K562 (cell line): ENCODE measurements around the gene C19orf12. TPM values are rescaled to one million over a fixed set of nuclear protein-coding genes. Genes with fewer than 3 reads are reported as not detected.
A peak's percentile ranks its signal among the peaks of the same experiment; 100 is the strongest.

Experiments
- CBX5 ChIP-seq: IDR thresholded peaks from 2 replicates; pipeline ENCODE4 v1.6.1; 2014; ENCODE audit warnings: low read depth, borderline replicate concordance
- DACH1 ChIP-seq: fragments of 450-650 bp; IDR thresholded peaks from 2 replicates; pipeline ENCODE4 v1.6.1; 2018; ENCODE audit not compliant: partially characterized antibody
- EP300 ChIP-seq: IDR thresholded peaks from 2 replicates; pipeline ENCODE4 v1.6.1; 2012; ENCODE audit warnings: low read length, improper control_type of control experiment
- FOXK1 ChIP-seq: sonication (generic); formaldehyde crosslinking; IDR thresholded peaks from 2 replicates; pipeline ENCODE4 v1.8.0; 2022; ENCODE audit warnings: missing genetic modification reagents, mild to moderate bottlenecking, borderline replicate concordance
- HMGN3 ChIP-seq: IDR thresholded peaks from 2 replicates; pipeline ENCODE4 v1.6.1; 2011; ENCODE audit warnings: borderline replicate concordance, low read depth, mild to moderate bottlenecking, mixed read lengths, low read length; ENCODE audit not compliant: insufficient read length; ENCODE audit errors: extremely low read depth
- KLF6 ChIP-seq: fragments of 250-450 bp; sonication (Bioruptor Pico); IDR thresholded peaks from 2 replicates; pipeline ENCODE4 v1.4.0; 2020; ENCODE audit warnings: mild to moderate bottlenecking, moderate library complexity, borderline replicate concordance
- MTA1 ChIP-seq: fragments of 450-650 bp; IDR thresholded peaks from 2 replicates; pipeline ENCODE4 v1.6.1; 2017; ENCODE audit warnings: borderline replicate concordance
- NFYB ChIP-seq: IDR thresholded peaks from 2 replicates; pipeline ENCODE4 v1.6.1; 2011; ENCODE audit warnings: mild to moderate bottlenecking, moderate library complexity; ENCODE audit not compliant: insufficient read length; ENCODE audit errors: extremely low read depth
- NR2C2 ChIP-seq, 2 experiments: fragments of 200-800 bp in 1 of 2; sonication (Bioruptor generic) in 1 of 2; sonication (generic) in 1 of 2; formaldehyde crosslinking in 1 of 2; IDR thresholded peaks; 2 replicates each; pipeline versions ENCODE4 v1.6.1 to v1.8.0; 2016 to 2022; ENCODE audit warnings: mild to moderate bottlenecking in 1 of 2, missing compliant biosample characterization in 1 of 2, missing genetic modification characterization in 1 of 2, missing genetic modification reagents in 1 of 2
- POLR3G ChIP-seq: IDR thresholded peaks from 2 replicates; pipeline ENCODE4 v1.6.1; 2011; ENCODE audit not compliant: insufficient read length, insufficient replicate concordance; ENCODE audit errors: extremely low read depth
- PRMT5 ChIP-seq: sonication (generic); formaldehyde crosslinking; IDR thresholded peaks from 2 replicates; pipeline ENCODE4 v1.5.0; 2020; ENCODE audit warnings: missing genetic modification reagents
- SMARCB1 ChIP-seq: IDR thresholded peaks from 2 replicates; pipeline ENCODE4 v1.6.1; 2011; ENCODE audit warnings: improper control_type of control experiment, low read depth; ENCODE audit not compliant: insufficient read length
- TAL1 ChIP-seq: fragments of 450-650 bp; IDR thresholded peaks from 2 replicates; pipeline ENCODE4 v1.6.1; 2016; ENCODE audit warnings: mild to moderate bottlenecking
- TBL1XR1 ChIP-seq, 2 experiments: IDR thresholded peaks; 2 replicates each; pipeline ENCODE4 v1.6.1; 2012; ENCODE audit warnings: improper control_type of control experiment in 2 of 2, low read length in 2 of 2, mild to moderate bottlenecking in 1 of 2
- ZNF146 ChIP-seq: IDR thresholded peaks from one replicate; pipeline ENCODE4 v1.6.1; 2018; ENCODE audit warnings: missing compliant biosample characterization; ENCODE audit not compliant: unreplicated experiment
- ZNF212 ChIP-seq: fragments of 450-650 bp; formaldehyde crosslinking; IDR thresholded peaks from 2 replicates; pipeline ENCODE4 v1.4.0; 2020; ENCODE audit warnings: mild to moderate bottlenecking
- ZNF584 ChIP-seq: fragments of 200-800 bp; sonication (Bioruptor generic); IDR thresholded peaks from 2 replicates; pipeline ENCODE4 v1.6.1; 2016; ENCODE audit warnings: low read depth, mild to moderate bottlenecking, missing genetic modification characterization, missing compliant biosample characterization
- ZNF778 ChIP-seq: fragments of 450-650 bp; formaldehyde crosslinking; IDR thresholded peaks from 2 replicates; pipeline ENCODE4 v1.4.0; 2020; ENCODE audit warnings: mild to moderate bottlenecking, moderate library complexity
- polyA plus RNA-seq, 8 experiments: library from polyadenylated mRNA; depleted of rRNA in 4 of 8; stranded (reverse) in 5 of 8; unstranded in 3 of 8; fragments of >200 nt; fragmentation: Nextera tagmentation in 2 of 8; fragmentation: Illumina TruSeq in 1 of 8; extraction: Ambion mirVana in 2 of 8; extraction: Trizol in 1 of 8; gene quantifications; 2 replicates each; pipeline versions ENCODE4 v1.2.1 to v1.2.3, GENCODE V29; 2011 to 2014; ENCODE audit warnings: inconsistent platforms in 1 of 8, missing spikeins in 1 of 8
- total RNA-seq, 7 experiments: library from RNA; depleted of rRNA in 6 of 7; stranded (reverse); fragments of >200 nt in 6 of 7; fragmentation: Illumina TruSeq in 2 of 7; extraction: Trizol in 2 of 7; gene quantifications; 2 replicates each; pipeline versions ENCODE4 v1.2.1 to v1.2.3, GENCODE V29; 2011 to 2021; ENCODE audit warnings: low replicate concordance in 1 of 7
- TF ChIP-seq, protein P1 (sequence below): fragments of 200-800 bp; sonication (Bioruptor generic); IDR thresholded peaks from 2 replicates; pipeline ENCODE4 v1.6.1; 2017; ENCODE audit warnings: missing genetic modification characterization, missing compliant biosample characterization
- TF ChIP-seq, protein P2 (sequence below): fragments of 250-450 bp; sonication (Bioruptor Pico); IDR thresholded peaks from 2 replicates; pipeline ENCODE4 v1.8.0; 2022; ENCODE audit warnings: moderate library complexity, mild to moderate bottlenecking, inconsistent platforms
- TF ChIP-seq, protein P3 (sequence below), 3 experiments: IDR thresholded peaks in 2 of 3; conservative IDR thresholded peaks in 1 of 3; 2 replicates each; pipeline ENCODE4 v1.5.1; 2011 to 2012; ENCODE audit warnings: low read length in 3 of 3, mild to moderate bottlenecking in 3 of 3, control low read depth in 2 of 3, improper control_type of control experiment in 1 of 3, inconsistent platforms in 1 of 3, low read depth in 1 of 3, mixed read lengths in 1 of 3, moderate library complexity in 1 of 3; ENCODE audit not compliant: insufficient read depth in 2 of 3
- TF ChIP-seq, protein P4 (sequence below): fragments of 450-650 bp; IDR thresholded peaks from 2 replicates; pipeline ENCODE4 v1.6.1; 2016; ENCODE audit warnings: low read depth, mild to moderate bottlenecking, moderate library complexity

The C19orf12 gene
- total and polyA plus RNA-seq, 9 of the 15 experiments (the other 6 are each of a cell fraction or from before 2014, with no cell fraction given) = 1.9 to 14.5 (median 10.2) TPM

DNA sequence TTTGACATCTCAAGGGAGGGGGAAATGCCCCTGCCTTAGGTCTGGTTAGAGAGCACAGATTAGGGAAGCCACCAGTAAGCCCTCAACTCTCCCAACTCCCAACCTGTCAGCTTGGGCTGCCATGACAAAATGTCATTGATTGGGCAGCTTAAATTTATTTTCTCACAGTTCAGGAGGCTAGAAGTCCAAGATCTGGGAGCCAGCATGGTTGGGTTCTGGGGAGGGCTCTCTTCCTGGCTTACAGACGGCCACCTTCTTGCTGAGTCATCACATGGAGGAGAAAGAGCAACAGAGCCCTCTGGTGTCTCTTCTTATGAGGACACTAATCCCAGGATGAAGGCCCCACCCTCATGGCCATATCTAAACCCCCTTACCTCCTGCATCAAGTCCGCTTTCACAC, 24.2 kb downstream of the C19orf12 start (continued):
- TF ChIP-seq ZNF778 (CRISPR knock-in tag) (no peak), NFYB (no peak), EP300 (peak; percentile 57; the same call in 1 of the 2 replicates), KLF6 (CRISPR knock-in tag) (peak; percentile 69; the same call in 1 of the 2 replicates), ZNF212 (CRISPR knock-in tag) (no peak), HMGN3 (no peak), MTA1 (peak; percentile 66; the same call in 1 of the 2 replicates), DACH1 (no peak), ZNF146 (CRISPR knock-in tag) (no peak), SMARCB1 (no peak), PRMT5 (CRISPR knock-in tag) (no peak), TBL1XR1 (IDR thresholded peaks at IDR 0.05; ENCODE audit: low read length in 2 of 2) (peak in 1 of 2 experiments; percentile 60; a peak in 1 of 4 replicates), NR2C2 (CRISPR knock-in tag; IDR thresholded peaks at IDR 0.05) (no peak), NR2C2 (tag; IDR thresholded peaks at IDR 0.05) (0 out of 2 replicates have a peak, but pooled peaks have one; percentile 32), ZNF584 (CRISPR knock-in tag) (peak; percentile 46; the same call in 1 of the 2 replicates), POLR3G (no peak), TAL1 (0 out of 2 replicates have a peak, but pooled peaks have one; percentile 8), CBX5 (peak; percentile 81; the same call in 1 of the 2 replicates), FOXK1 (CRISPR knock-in tag) (no peak)
- TF ChIP-seq, protein P1, sequence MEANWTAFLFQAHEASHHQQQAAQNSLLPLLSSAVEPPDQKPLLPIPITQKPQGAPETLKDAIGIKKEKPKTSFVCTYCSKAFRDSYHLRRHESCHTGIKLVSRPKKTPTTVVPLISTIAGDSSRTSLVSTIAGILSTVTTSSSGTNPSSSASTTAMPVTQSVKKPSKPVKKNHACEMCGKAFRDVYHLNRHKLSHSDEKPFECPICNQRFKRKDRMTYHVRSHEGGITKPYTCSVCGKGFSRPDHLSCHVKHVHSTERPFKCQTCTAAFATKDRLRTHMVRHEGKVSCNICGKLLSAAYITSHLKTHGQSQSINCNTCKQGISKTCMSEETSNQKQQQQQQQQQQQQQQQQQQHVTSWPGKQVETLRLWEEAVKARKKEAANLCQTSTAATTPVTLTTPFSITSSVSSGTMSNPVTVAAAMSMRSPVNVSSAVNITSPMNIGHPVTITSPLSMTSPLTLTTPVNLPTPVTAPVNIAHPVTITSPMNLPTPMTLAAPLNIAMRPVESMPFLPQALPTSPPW (CRISPR knock-in tag) = peak; percentile 74
- TF ChIP-seq, protein P2, sequence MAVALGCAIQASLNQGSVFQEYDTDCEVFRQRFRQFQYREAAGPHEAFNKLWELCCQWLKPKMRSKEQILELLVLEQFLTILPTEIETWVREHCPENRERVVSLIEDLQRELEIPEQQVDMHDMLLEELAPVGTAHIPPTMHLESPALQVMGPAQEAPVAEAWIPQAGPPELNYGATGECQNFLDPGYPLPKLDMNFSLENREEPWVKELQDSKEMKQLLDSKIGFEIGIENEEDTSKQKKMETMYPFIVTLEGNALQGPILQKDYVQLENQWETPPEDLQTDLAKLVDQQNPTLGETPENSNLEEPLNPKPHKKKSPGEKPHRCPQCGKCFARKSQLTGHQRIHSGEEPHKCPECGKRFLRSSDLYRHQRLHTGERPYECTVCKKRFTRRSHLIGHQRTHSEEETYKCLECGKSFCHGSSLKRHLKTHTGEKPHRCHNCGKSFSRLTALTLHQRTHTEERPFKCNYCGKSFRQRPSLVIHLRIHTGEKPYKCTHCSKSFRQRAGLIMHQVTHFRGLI (CRISPR knock-in tag) = no peak
- TF ChIP-seq, protein P3, sequence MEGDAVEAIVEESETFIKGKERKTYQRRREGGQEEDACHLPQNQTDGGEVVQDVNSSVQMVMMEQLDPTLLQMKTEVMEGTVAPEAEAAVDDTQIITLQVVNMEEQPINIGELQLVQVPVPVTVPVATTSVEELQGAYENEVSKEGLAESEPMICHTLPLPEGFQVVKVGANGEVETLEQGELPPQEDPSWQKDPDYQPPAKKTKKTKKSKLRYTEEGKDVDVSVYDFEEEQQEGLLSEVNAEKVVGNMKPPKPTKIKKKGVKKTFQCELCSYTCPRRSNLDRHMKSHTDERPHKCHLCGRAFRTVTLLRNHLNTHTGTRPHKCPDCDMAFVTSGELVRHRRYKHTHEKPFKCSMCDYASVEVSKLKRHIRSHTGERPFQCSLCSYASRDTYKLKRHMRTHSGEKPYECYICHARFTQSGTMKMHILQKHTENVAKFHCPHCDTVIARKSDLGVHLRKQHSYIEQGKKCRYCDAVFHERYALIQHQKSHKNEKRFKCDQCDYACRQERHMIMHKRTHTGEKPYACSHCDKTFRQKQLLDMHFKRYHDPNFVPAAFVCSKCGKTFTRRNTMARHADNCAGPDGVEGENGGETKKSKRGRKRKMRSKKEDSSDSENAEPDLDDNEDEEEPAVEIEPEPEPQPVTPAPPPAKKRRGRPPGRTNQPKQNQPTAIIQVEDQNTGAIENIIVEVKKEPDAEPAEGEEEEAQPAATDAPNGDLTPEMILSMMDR (IDR thresholded peaks at IDR 0.05 in 2 of 3, conservative IDR thresholded peaks at IDR 0.05 in 1 of 3; ENCODE audit: insufficient read depth in 2 of 3, low read depth in 1 of 3, low read length in 3 of 3) = peak; percentile 76 to 93 (median 82)
- TF ChIP-seq, protein P4, sequence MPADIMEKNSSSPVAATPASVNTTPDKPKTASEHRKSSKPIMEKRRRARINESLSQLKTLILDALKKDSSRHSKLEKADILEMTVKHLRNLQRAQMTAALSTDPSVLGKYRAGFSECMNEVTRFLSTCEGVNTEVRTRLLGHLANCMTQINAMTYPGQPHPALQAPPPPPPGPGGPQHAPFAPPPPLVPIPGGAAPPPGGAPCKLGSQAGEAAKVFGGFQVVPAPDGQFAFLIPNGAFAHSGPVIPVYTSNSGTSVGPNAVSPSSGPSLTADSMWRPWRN = no peak
